Fibroblast of lung (primary cell): ENCODE data around the gene ADAM10. TPM values are rescaled to one million over a fixed set of nuclear protein-coding genes. Genes with fewer than 3 reads are reported as not detected.

Experiments
- DNase-seq, 2 donors: peaks; one replicate each; pipeline versions ENCODE4 v3.0.0 to v3.0.0-alpha.2; 2010; ENCODE audit warnings: low read depth in 2 of 2
- H2AFZ ChIP-seq: 2 replicates; pipeline ENCODE4 v1.5.1; 2012; ENCODE audit warnings: low read length, control low read depth, inconsistent platforms
- H3K27ac ChIP-seq: 2 replicates; pipeline ENCODE4 v1.5.1; 2011; ENCODE audit warnings: low read length, control low read depth; ENCODE audit not compliant: insufficient read depth
- H3K27me3 ChIP-seq: 2 replicates; pipeline ENCODE4 v1.5.1; 2011; ENCODE audit warnings: mild to moderate bottlenecking, low read length; ENCODE audit not compliant: control insufficient read depth, insufficient read depth
- H3K36me3 ChIP-seq: 2 replicates; pipeline ENCODE4 v1.5.1; 2011; ENCODE audit warnings: low read length; ENCODE audit not compliant: control insufficient read depth, insufficient read depth
- H3K4me1 ChIP-seq: 2 replicates; pipeline ENCODE4 v1.5.1; 2011; ENCODE audit warnings: low read length; ENCODE audit not compliant: control insufficient read depth, insufficient read depth; ENCODE audit errors: extremely low read depth
- H3K4me2 ChIP-seq: 2 replicates; pipeline ENCODE4 v1.5.1; 2011; ENCODE audit warnings: low read length, control low read depth; ENCODE audit not compliant: insufficient read depth; ENCODE audit errors: extremely low read depth
- H3K4me3 ChIP-seq, 4 experiments: fragments of 200-600 bp in 1 of 4; sonication (generic) in 1 of 4; replicated peaks in 1 of 4; 2 replicates each; pipeline ENCODE4 v1.5.1; 2011 to 2016; ENCODE audit warnings: low read length in 4 of 4, low read depth in 3 of 4, mild to moderate bottlenecking in 3 of 4, control low read depth in 2 of 4, inconsistent platforms in 1 of 4, mixed read lengths in 1 of 4; ENCODE audit not compliant: insufficient read depth in 1 of 4; ENCODE audit errors: control extremely low read depth in 1 of 4
- H3K79me2 ChIP-seq: 2 replicates; pipeline ENCODE4 v1.5.1; 2012; ENCODE audit warnings: mild to moderate bottlenecking, low read length, inconsistent platforms; ENCODE audit not compliant: control insufficient read depth, insufficient read depth
- H3K9ac ChIP-seq: 2 replicates; pipeline ENCODE4 v1.5.1; 2011; ENCODE audit warnings: mild to moderate bottlenecking, low read length, control low read depth; ENCODE audit not compliant: insufficient read depth
- H3K9me3 ChIP-seq: 2 replicates; pipeline ENCODE4 v1.5.1; 2012; ENCODE audit warnings: low read depth, low read length; ENCODE audit not compliant: control insufficient read depth, insufficient read depth
- H4K20me1 ChIP-seq: 2 replicates; pipeline ENCODE4 v1.5.1; 2011; ENCODE audit warnings: low read length; ENCODE audit not compliant: control insufficient read depth, insufficient read depth; ENCODE audit errors: extremely low read depth
- CTCF ChIP-seq, 2 donors: IDR thresholded peaks in 1 of 2; conservative IDR thresholded peaks in 1 of 2; 1 replicate in 1 of 2; 2 replicates in 1 of 2; pipeline ENCODE4 v1.5.1; 2011 to 2012; ENCODE audit warnings: low read length in 2 of 2, control low read depth in 1 of 2, inconsistent platforms in 1 of 2, low read depth in 1 of 2, mild to moderate bottlenecking in 1 of 2
- EZH2 ChIP-seq: IDR thresholded peaks from 2 replicates; pipeline ENCODE4 v1.5.1; 2012; ENCODE audit warnings: low read length, control low read depth, mild to moderate bottlenecking; ENCODE audit errors: missing control alignments
- polyA plus RNA-seq, 2 donors: library from polyadenylated mRNA; depleted of rRNA in 1 of 2; stranded (reverse) in 1 of 2; unstranded in 1 of 2; fragments of >200 nt; gene quantifications; 2 replicates each; pipeline ENCODE4 v1.2.1, GENCODE V29; 2011 to 2012; ENCODE audit warnings: missing spikeins in 1 of 2
- total RNA-seq: library from RNA; depleted of rRNA; stranded (reverse); fragments of >200 nt; gene quantifications from 2 replicates; pipeline ENCODE4 v1.2.1, GENCODE V29; 2014

ADAM10 gene
- total and polyA plus RNA-seq, 2 donors (not counting 1 experiment from before 2014, with no cell fraction given), result 224 to 318 TPM

- Histone ChIP-seq H4K20me1 (no peaks in the 10 kb centered on the region), H3K9me3 (no peaks in the 10 kb centered on the region), H3K36me3 (no peaks in the 10 kb centered on the region), H3K9ac (no peak overlapping the region), H2AFZ (no peak overlapping the region), H3K27ac (no peak overlapping the region), H3K79me2 (no peaks in the 10 kb centered on the region), H3K4me2 (no peak overlapping the region), H3K4me1 (no peaks in the 10 kb centered on the region), H3K4me3 (no peak overlapping the region), H3K27me3 (no peaks in the 10 kb centered on the region)
- DNase-seq, result no peak
- TF ChIP-seq EZH2 (no peak), CTCF (conservative IDR thresholded peaks at IDR 0.05 in 1 of 2, IDR thresholded peaks at IDR 0.05 in 1 of 2; ENCODE audit: low read depth in 1 of 2, low read length in 2 of 2) (no peak)
These were observed 183.9 kb downstream of the ADAM10 start for GRCh38 chr15:58565619-58566018.

GRCh38 chr15:58564981-58565380, 184.5 kb downstream of the ADAM10 start:
- TF ChIP-seq CTCF (conservative IDR thresholded peaks at IDR 0.05 in 1 of 2, IDR thresholded peaks at IDR 0.05 in 1 of 2; ENCODE audit: low read depth in 1 of 2, low read length in 2 of 2), result no peak
- no peak for TF ChIP-seq EZH2
- no peak overlapping the region for H3K4me3 ChIP-seq
- H2AFZ ChIP-seq, result no peak overlapping the region
- H3K36me3 ChIP-seq, result no peaks in the 10 kb centered on the region
- H3K27me3 ChIP-seq, result no peaks in the 10 kb centered on the region
- no peak for DNase-seq
- H3K79me2 ChIP-seq, result no peaks in the 10 kb centered on the region
- H3K9me3 ChIP-seq, result no peaks in the 10 kb centered on the region
- H3K9ac ChIP-seq, result no peak overlapping the region
- no peaks in the 10 kb centered on the region for H4K20me1 ChIP-seq
- H3K4me2 ChIP-seq, result no peak overlapping the region
- no peaks in the 10 kb centered on the region for H3K4me1 ChIP-seq
- H3K27ac ChIP-seq, result no peak overlapping the region

GRCh38 chr15:58562135-58562534, 187.4 kb downstream of the ADAM10 start:
- no peak for DNase-seq

More at GRCh38 chr15:58562135-58562534, 187.4 kb downstream of the ADAM10 start:
- TF ChIP-seq CTCF (conservative IDR thresholded peaks at IDR 0.05 in 1 of 2, IDR thresholded peaks at IDR 0.05 in 1 of 2; ENCODE audit: low read depth in 1 of 2, low read length in 2 of 2) (no peak), EZH2 (no peak)
- Histone ChIP-seq H3K4me1 (no peaks in the 10 kb centered on the region), H3K27ac (no peak overlapping the region), H2AFZ (no peak overlapping the region), H3K4me3 (no peak overlapping the region), H3K9me3 (no peaks in the 10 kb centered on the region), H3K27me3 (no peaks in the 10 kb centered on the region), H3K4me2 (no peak overlapping the region), H3K9ac (no peak overlapping the region), H3K36me3 (no peaks in the 10 kb centered on the region), H4K20me1 (no peaks in the 10 kb centered on the region), H3K79me2 (no peaks in the 10 kb centered on the region)
